HG02763 (cell line): ENCODE measurements around the gene COX20.

Experiments
- ATAC-seq: cut with Tn5 transposase; IDR thresholded peaks from one replicate; pipeline ENCODE4 v1.9.1; 2021; ENCODE audit warnings: mild to moderate bottlenecking, moderate library complexity; ENCODE audit not compliant: unreplicated experiment

The COX20 gene

GRCh38 chr1:244869950-244870349 lies 34.5 kb downstream of the COX20 start:
- ATAC-seq = no peak

- no peak for ATAC-seq
Measured at GRCh38 chr1:244874974-244875579, 39.6 kb downstream of the COX20 start.

GRCh38 chr1:244876228-244876910 lies 40.9 kb downstream of the COX20 start:
- no peak for ATAC-seq

- ATAC-seq = no peak
Measured at GRCh38 chr1:244878681-244879080, 43.2 kb downstream of the COX20 start.

- ATAC-seq = no peak
Measured at GRCh38 chr1:244881552-244882280, 46.3 kb downstream of the COX20 start.

- no peak for ATAC-seq
Measured at GRCh38 chr1:244887281-244887680, 51.8 kb downstream of the COX20 start.

- no peak for ATAC-seq
Measured at GRCh38 chr1:244893836-244894235, 58.4 kb downstream of the COX20 start.
